COLO829 (cell line): ENCODE measurements around the gene ZNF345.
A peak's percentile ranks its signal among the peaks of the same experiment; 100 is the strongest.

Experiments used
- DNase-seq: peaks from one replicate; pipeline ENCODE4 v3.0.0; 2012; ENCODE audit warnings: low spot score

Gene ZNF345

GRCh38 chr19:36850559-36851442 is at the start of gene ZNF345:
Gene ZNF345, plus strand, starts transcription at chr19:36850876. Its CDS starts 25,955 bp downstream, at chr19:36876831.
- DNase-seq, result peak; percentile 91

- DNase-seq, result no peak
Observed at GRCh38 chr19:36805364-36805763, 45.3 kb upstream of the ZNF345 start.

- DNase-seq, result no peak
Observed at GRCh38 chr19:36807029-36807428, 43.6 kb upstream of the ZNF345 start.

- DNase-seq, result no peak
Observed at GRCh38 chr19:36819130-36819630, 31.5 kb upstream of the ZNF345 start.

- no peak for DNase-seq
Observed at GRCh38 chr19:36821758-36822157, 28.9 kb upstream of the ZNF345 start.

- DNase-seq, result no peak
Observed at GRCh38 chr19:36833430-36833829, 17.2 kb upstream of the ZNF345 start.

- DNase-seq, result no peak
Observed at GRCh38 chr19:36837176-36837905, 13.3 kb upstream of the ZNF345 start.

- DNase-seq, result peak; percentile 84
Observed at GRCh38 chr19:36837906-36838783, 12.5 kb upstream of the ZNF345 start, which contains the start of gene ZNF790. Gene ZNF790, minus strand, starts transcription at chr19:36838387. Its CDS starts 12,768 bp downstream, at chr19:36825619.

GRCh38 chr19:36838784-36839324 is 11.8 kb upstream of the ZNF345 start:
- no peak for DNase-seq

- DNase-seq, result no peak
Observed at GRCh38 chr19:36847968-36848367, 2.7 kb upstream of the ZNF345 start.

- DNase-seq, result peak; percentile 86
Observed at GRCh38 chr19:36849701-36850558, 746 bp upstream of the ZNF345 start.

GRCh38 chr19:36851898-36852297 is 1.2 kb downstream of the ZNF345 start:
- DNase-seq, result no peak

- DNase-seq, result no peak
Observed at GRCh38 chr19:36876993-36877938, 26.6 kb downstream of the ZNF345 start.

GRCh38 chr19:36891768-36892357 is 41.2 kb downstream of the ZNF345 start:
- DNase-seq, result no peak

GRCh38 chr19:36894849-36895383 is 44.2 kb downstream of the ZNF345 start:
- no peak for DNase-seq

- no peak for DNase-seq
Observed at GRCh38 chr19:36898422-36898821, 47.7 kb downstream of the ZNF345 start.

- peak; percentile 80 for DNase-seq
Observed at GRCh38 chr19:36915992-36916830, 65.5 kb downstream of the ZNF345 start, which contains the start of the genes ZNF568 and ZNF829. Gene ZNF568, plus strand, starts transcription at chr19:36916332. Its CDS starts 6,439 bp downstream, at chr19:36922771. Gene ZNF829, minus strand, starts transcription at chr19:36916291. Its CDS starts 1,124 bp downstream, at chr19:36915167.
